A549 (cell line): Measurements from ENCODE around the gene GRIK5. TPM values are rescaled to one million over a fixed set of nuclear protein-coding genes. Genes with fewer than 3 reads are reported as not detected.
A peak's percentile ranks its signal among the peaks of the same experiment; 100 is the strongest.

Source experiments
- ATAC-seq, 2 experiments: fragments of 200-7000 bp in 1 of 2; fragments of >200 bp in 1 of 2; cut with Nextera tagmentation in 1 of 2; cut with Tn5 transposase in 1 of 2; 3 replicates each; pipeline versions ENCODE4 v1.8.0 to v1.9.1; 2018 to 2020; ENCODE audit warnings: mild to moderate bottlenecking in 1 of 2, moderate library complexity in 1 of 2
- CTCF ChIA-PET: fragments of 300-600 bp; sonication (Branson Sonifier 250); formaldehyde crosslinking; extraction: SDS; loops from one replicate; lab custom pipeline; 2021; ENCODE audit warnings: antibody characterized with exemption, inconsistent platforms; lab: Yijun Ruan, JAX
- POLR2A ChIA-PET: fragments of 350-600 bp; formaldehyde crosslinking; extraction: SDS; loops from one replicate; lab custom pipeline; 2021; ENCODE audit warnings: antibody characterized with exemption, inconsistent platforms; lab: Yijun Ruan, JAX
- DNase-seq, 2 experiments: peaks; one replicate each; pipeline versions ENCODE4 v3.0.0 to v3.0.0-alpha.2; 2011 to 2016; ENCODE audit warnings: low read depth in 1 of 2, low spot score in 1 of 2
- FAIRE-seq: peaks from 2 replicates; lab custom pipeline; 2011; peaks lifted over from hg19 to GRCh38; lab: Jason Lieb, UNC
- H3K27ac ChIP-seq, 2 experiments: fragments of >200 bp; sonication (Bioruptor Twin); formaldehyde crosslinking; 3 replicates each; pipeline ENCODE4 v1.5.1; 2016 to 2017
- H3K4me1 ChIP-seq: fragments of >200 bp; sonication (Bioruptor Twin); formaldehyde crosslinking; 3 replicates; pipeline ENCODE4 v1.6.1; 2016
- H3K4me2 ChIP-seq: fragments of >200 bp; sonication (Bioruptor Twin); formaldehyde crosslinking; 3 replicates; pipeline ENCODE4 v1.6.1; 2016
- H3K4me3 ChIP-seq: fragments of >200 bp; sonication (Bioruptor Twin); formaldehyde crosslinking; 3 replicates; pipeline ENCODE4 v1.5.1; 2016
- H3K9me3 ChIP-seq: fragments of >200 bp; sonication (Bioruptor Twin); formaldehyde crosslinking; 3 replicates; pipeline ENCODE4 v1.6.1; 2016
- CBX2 ChIP-seq: fragments of 200-600 bp; sonication (generic); IDR thresholded peaks from 2 replicates; pipeline ENCODE4 v1.6.1; 2016; ENCODE audit warnings: low read depth, mild to moderate bottlenecking, borderline replicate concordance
- CHD4 ChIP-seq: fragments of 200-600 bp; sonication (generic); IDR thresholded peaks from 2 replicates; pipeline ENCODE4 v1.6.1; 2016; ENCODE audit warnings: antibody characterized with exemption, mild to moderate bottlenecking, borderline replicate concordance
- E2F6 ChIP-seq: IDR thresholded peaks from 2 replicates; pipeline ENCODE4 v1.6.1; 2012; ENCODE audit warnings: low read depth, borderline replicate concordance
- EHF ChIP-seq: fragments of 250-450 bp; sonication (Bioruptor Pico); IDR thresholded peaks from 2 replicates; pipeline ENCODE4 v1.5.0; 2020; ENCODE audit warnings: mild to moderate bottlenecking
- FOSB ChIP-seq: fragments of 250-450 bp; sonication (Bioruptor Pico); IDR thresholded peaks from 2 replicates; pipeline ENCODE4 v1.5.0; 2020; ENCODE audit warnings: mild to moderate bottlenecking, moderate library complexity
- FOXS1 ChIP-seq: fragments of 250-450 bp; sonication (Bioruptor Pico); IDR thresholded peaks from 2 replicates; pipeline ENCODE4 v1.5.0; 2020; ENCODE audit warnings: mild to moderate bottlenecking, moderate library complexity
- GATA3 ChIP-seq: IDR thresholded peaks from 2 replicates; pipeline ENCODE4 v1.6.1; 2012; ENCODE audit warnings: borderline replicate concordance
- HDAC2 ChIP-seq: fragments of 200-600 bp; sonication (generic); IDR thresholded peaks from 2 replicates; pipeline ENCODE4 v1.6.1; 2016
- HOXA7 ChIP-seq: fragments of 250-450 bp; sonication (Bioruptor Pico); IDR thresholded peaks from 2 replicates; pipeline ENCODE4 v1.5.0; 2020; ENCODE audit warnings: mild to moderate bottlenecking, moderate library complexity
- HOXB5 ChIP-seq: fragments of 250-450 bp; sonication (Bioruptor Pico); IDR thresholded peaks from 2 replicates; pipeline ENCODE4 v1.5.0; 2020; ENCODE audit warnings: mild to moderate bottlenecking, moderate library complexity
- KDM1A ChIP-seq: fragments of 200-600 bp; sonication (generic); IDR thresholded peaks from 2 replicates; pipeline ENCODE4 v1.6.1; 2016; ENCODE audit warnings: low read depth, mild to moderate bottlenecking
- KDM5A ChIP-seq: fragments of 200-600 bp; sonication (generic); IDR thresholded peaks from 2 replicates; pipeline ENCODE4 v1.6.1; 2016; ENCODE audit warnings: antibody characterized with exemption, mild to moderate bottlenecking
- MAZ ChIP-seq: fragments of 150-350 bp; IDR thresholded peaks from 2 replicates; pipeline ENCODE4 v1.6.1; 2014; ENCODE audit warnings: antibody characterized with exemption, low read depth, low read length, borderline replicate concordance
- NPAS2 ChIP-seq: fragments of 250-450 bp; sonication (Bioruptor Pico); IDR thresholded peaks from 2 replicates; pipeline ENCODE4 v1.8.0; 2022; ENCODE audit warnings: mild to moderate bottlenecking, moderate library complexity, borderline replicate concordance
- POLR2A ChIP-seq: IDR thresholded peaks from 2 replicates; pipeline ENCODE4 v1.6.1; 2012; ENCODE audit warnings: mild to moderate bottlenecking, low read length
- POLR2AphosphoS2 ChIP-seq: conservative IDR thresholded peaks from 2 replicates; pipeline ENCODE4 v1.6.1; 2012; ENCODE audit warnings: low read length, improper control_type of control experiment, inconsistent platforms
- RAD21 ChIP-seq, 2 experiments: fragments of >200 bp in 1 of 2; sonication (Bioruptor Twin) in 1 of 2; formaldehyde crosslinking in 1 of 2; IDR thresholded peaks in 1 of 2; conservative IDR thresholded peaks in 1 of 2; 2 replicates in 1 of 2; 3 replicates in 1 of 2; pipeline ENCODE4 v1.6.1; 2012 to 2018; ENCODE audit warnings: inconsistent platforms in 1 of 2
- RCOR1 ChIP-seq: fragments of 150-350 bp; IDR thresholded peaks from 2 replicates; pipeline ENCODE4 v1.6.1; 2014; ENCODE audit warnings: antibody characterized with exemption, low read length, low read depth
- TP53 ChIP-seq: fragments of 250-450 bp; sonication (Bioruptor Pico); IDR thresholded peaks from 2 replicates; pipeline ENCODE4 v1.5.0; 2021; ENCODE audit warnings: mild to moderate bottlenecking, moderate library complexity
- ZC3H11A ChIP-seq: fragments of 450-650 bp; IDR thresholded peaks from 2 replicates; pipeline ENCODE4 v1.6.1; 2014; ENCODE audit warnings: antibody characterized with exemption, mild to moderate bottlenecking
- ZFP36 ChIP-seq: fragments of 450-650 bp; IDR thresholded peaks from 2 replicates; pipeline ENCODE4 v1.6.1; 2014; ENCODE audit warnings: borderline replicate concordance; ENCODE audit not compliant: partially characterized antibody
- ZNF302 ChIP-seq: fragments of 250-450 bp; sonication (Bioruptor Pico); IDR thresholded peaks from 2 replicates; pipeline ENCODE4 v1.9.0; 2021; ENCODE audit warnings: inconsistent platforms, mild to moderate bottlenecking, moderate library complexity
- ZSCAN20 ChIP-seq: fragments of 250-450 bp; sonication (Bioruptor Pico); IDR thresholded peaks from 2 replicates; pipeline ENCODE4 v1.8.0; 2022; ENCODE audit warnings: mild to moderate bottlenecking, moderate library complexity
- WGBS: methylation state at CpG from one replicate; pipeline ENCODE4 v1.1.6; 2017; ENCODE audit errors: missing lambda C conversion rate; 5-methylcytosine and 5-hydroxymethylcytosine counted together
- polyA plus RNA-seq, 4 experiments: library from polyadenylated mRNA; depleted of rRNA in 3 of 4; stranded (reverse); fragments of >200 nt; fragmentation: RNase III in 1 of 4; extraction: RNeasy Plus Mini Kit Qiagen cat#74134 plus additional on column Dnase treatment in 1 of 4; gene quantifications; 2 replicates in 3 of 4; 3 replicates in 1 of 4; pipeline ENCODE4 v1.2.3, GENCODE V29; 2011 to 2017
- TF ChIP-seq, protein P1 (sequence below): fragments of 250-450 bp; sonication (Bioruptor Pico); IDR thresholded peaks from 2 replicates; pipeline ENCODE4 v1.5.0; 2021; ENCODE audit warnings: mild to moderate bottlenecking, moderate library complexity, borderline replicate concordance
- TF ChIP-seq, protein P2 (sequence below): IDR thresholded peaks from 2 replicates; pipeline ENCODE4 v1.6.1; 2012
- TF ChIP-seq, protein P3 (sequence below): fragments of 450-650 bp; IDR thresholded peaks from 2 replicates; pipeline ENCODE4 v1.6.1; 2014; ENCODE audit warnings: antibody characterized with exemption
- TF ChIP-seq, protein P4 (sequence below): fragments of 250-450 bp; sonication (Bioruptor Pico); IDR thresholded peaks from 2 replicates; pipeline ENCODE4 v1.5.0; 2020; ENCODE audit warnings: low read depth, mild to moderate bottlenecking, moderate library complexity
- TF ChIP-seq, protein P5 (sequence below): fragments of >200 bp; sonication (Bioruptor Twin); formaldehyde crosslinking; IDR thresholded peaks from 2 replicates; pipeline ENCODE4 v1.6.1; 2016

GRIK5 gene
- polyA plus RNA-seq, 2 of the 4 experiments (the other 2 are of a cell fraction), result 0.22 to 0.54 TPM

DNA sequence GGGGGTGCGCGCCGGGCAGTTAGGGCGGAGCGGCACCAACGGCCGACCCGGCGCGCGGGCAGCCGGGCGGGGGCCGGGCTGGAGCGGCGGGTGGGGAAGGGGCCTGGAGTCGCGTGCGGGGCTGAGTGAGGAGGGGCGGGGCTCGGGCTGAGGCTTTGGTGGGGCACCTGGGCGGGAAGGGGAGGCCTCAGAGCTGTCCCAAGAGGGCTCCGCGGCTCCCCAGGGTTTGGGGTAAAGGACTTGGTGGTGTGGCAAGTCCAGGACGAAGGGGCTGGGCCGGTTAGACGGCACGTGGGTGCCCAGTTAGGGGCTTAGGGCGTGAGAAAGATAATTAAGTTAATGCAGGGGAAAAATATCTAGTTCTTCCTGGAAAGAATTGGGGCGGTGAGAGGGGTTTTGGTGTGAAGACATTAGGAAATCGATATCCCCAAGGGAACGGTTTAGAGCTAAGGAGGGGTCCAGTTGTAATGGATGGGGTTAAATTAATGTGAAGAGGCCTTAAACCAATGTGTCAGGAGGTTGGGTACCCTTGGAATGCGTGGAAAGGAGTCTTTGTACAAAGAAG is 6.5 kb upstream of the GRIK5 start:
- TF ChIP-seq ZNF302 (CRISPR knock-in tag) (no peak), ZSCAN20 (no peak), CBX2 (no peak), HDAC2 (no peak), POLR2AphosphoS2 (no peak), HOXB5 (CRISPR knock-in tag) (peak; percentile 32; the same call in 1 of the 2 replicates), POLR2A (no peak), HOXA7 (CRISPR knock-in tag) (0 out of 2 replicates have a peak, but pooled peaks have one; percentile 57), KDM1A (no peak), FOSB (0 out of 2 replicates have a peak, but pooled peaks have one; percentile 26), EHF (no peak), KDM5A (no peak), RCOR1 (no peak), FOXS1 (CRISPR knock-in tag) (no peak), RAD21 (conservative IDR thresholded peaks at IDR 0.05 in 1 of 2, IDR thresholded peaks at IDR 0.05 in 1 of 2) (no peak)
- TF ChIP-seq, protein P1, sequence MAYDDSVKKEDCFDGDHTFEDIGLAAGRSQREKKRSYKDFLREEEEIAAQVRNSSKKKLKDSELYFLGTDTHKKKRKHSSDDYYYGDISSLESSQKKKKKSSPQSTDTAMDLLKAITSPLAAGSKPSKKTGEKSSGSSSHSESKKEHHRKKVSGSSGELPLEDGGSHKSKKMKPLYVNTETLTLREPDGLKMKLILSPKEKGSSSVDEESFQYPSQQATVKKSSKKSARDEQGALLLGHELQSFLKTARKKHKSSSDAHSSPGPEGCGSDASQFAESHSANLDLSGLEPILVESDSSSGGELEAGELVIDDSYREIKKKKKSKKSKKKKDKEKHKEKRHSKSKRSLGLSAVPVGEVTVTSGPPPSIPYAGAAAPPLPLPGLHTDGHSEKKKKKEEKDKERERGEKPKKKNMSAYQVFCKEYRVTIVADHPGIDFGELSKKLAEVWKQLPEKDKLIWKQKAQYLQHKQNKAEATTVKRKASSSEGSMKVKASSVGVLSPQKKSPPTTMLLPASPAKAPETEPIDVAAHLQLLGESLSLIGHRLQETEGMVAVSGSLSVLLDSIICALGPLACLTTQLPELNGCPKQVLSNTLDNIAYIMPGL, result no peak
- TF ChIP-seq, protein P2, sequence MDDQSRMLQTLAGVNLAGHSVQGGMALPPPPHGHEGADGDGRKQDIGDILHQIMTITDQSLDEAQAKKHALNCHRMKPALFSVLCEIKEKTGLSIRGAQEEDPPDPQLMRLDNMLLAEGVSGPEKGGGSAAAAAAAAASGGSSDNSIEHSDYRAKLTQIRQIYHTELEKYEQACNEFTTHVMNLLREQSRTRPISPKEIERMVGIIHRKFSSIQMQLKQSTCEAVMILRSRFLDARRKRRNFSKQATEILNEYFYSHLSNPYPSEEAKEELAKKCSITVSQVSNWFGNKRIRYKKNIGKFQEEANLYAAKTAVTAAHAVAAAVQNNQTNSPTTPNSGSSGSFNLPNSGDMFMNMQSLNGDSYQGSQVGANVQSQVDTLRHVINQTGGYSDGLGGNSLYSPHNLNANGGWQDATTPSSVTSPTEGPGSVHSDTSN, result no peak
- TF ChIP-seq, protein P3, sequence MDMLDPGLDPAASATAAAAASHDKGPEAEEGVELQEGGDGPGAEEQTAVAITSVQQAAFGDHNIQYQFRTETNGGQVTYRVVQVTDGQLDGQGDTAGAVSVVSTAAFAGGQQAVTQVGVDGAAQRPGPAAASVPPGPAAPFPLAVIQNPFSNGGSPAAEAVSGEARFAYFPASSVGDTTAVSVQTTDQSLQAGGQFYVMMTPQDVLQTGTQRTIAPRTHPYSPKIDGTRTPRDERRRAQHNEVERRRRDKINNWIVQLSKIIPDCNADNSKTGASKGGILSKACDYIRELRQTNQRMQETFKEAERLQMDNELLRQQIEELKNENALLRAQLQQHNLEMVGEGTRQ, result no peak
- peak overlapping the region; percentile 99 for H3K4me2 ChIP-seq
- peak overlapping the region; percentile 91 to 94 for H3K27ac ChIP-seq
- FAIRE-seq (no peak), ATAC-seq (no peak; a peak in 1 of 6 replicates), DNase-seq (peak in 1 of 2 experiments; percentile 58)
- CTCF ChIA-PET, result interaction anchor here (0.6 to 6.8 kb wide), 8 partner anchors 11 to 123 kb away, joined by 3 to 78 read pairs (median 4); partner anchors contain the start of gene POU2F2
- POLR2A ChIA-PET, result interaction anchor here (0.6 to 1.6 kb wide), 20 partner anchors 9 to 217 kb away, joined by 3 to 9 read pairs (median 3); partner anchors contain the start of genes GSK3A, RABAC1 and RPS19
- peaks cover 29% of the 10 kb centered on the region for H3K4me1 ChIP-seq
- H3K9me3 ChIP-seq, result no peaks in the 10 kb centered on the region
- 2% methylated on average over 11 of the region's 33 CpGs for WGBS
- peak overlapping the region; percentile 80 for H3K4me3 ChIP-seq

DNA sequence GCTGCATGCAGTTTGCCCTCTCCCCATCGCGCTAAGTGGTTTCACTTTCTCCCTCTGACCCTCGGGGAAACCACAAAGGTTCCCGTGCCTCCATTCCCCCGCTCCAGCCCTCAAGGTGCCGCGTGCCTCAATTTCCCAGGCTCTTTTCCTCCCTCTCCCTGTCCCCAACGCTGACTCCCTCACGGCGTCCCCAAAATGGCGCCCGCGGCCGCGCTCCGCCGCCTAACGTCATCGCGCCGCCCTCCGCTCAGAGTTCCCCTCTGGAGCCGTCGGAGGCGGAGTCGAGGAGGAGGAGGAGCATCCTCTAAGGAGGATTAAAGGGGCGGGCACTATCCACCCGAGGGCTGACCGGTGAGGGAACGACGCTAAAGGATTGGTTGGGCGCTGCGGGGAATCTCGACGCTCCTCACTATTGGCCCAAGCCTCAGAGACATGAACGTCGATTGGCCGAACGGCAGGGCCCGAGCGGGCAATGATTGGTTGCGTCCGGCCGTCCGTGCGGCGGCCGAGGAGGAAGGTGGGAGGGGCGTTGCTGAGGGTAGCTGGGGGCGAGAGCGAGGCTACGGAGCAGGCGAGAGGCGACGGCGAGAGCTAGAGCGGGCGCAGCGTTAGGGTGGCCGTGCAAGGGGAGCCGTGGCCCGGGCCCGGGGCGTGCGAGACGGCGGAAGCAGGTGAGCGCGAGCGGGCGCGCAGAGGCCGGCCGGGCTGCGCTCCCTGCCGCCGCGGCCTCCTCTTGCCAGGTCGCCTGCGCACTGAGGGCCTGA is 5.8 kb upstream of the GRIK5 start, which contains the start of gene ZNF574:
Gene ZNF574 (plus strand): TSS at position 551 of the 764 bp plus-strand sequence. CDS start 2,441 bp downstream, outside the sequence.
- H3K4me3 ChIP-seq, result peak within 1 kb of the TSS; percentile 80
- peak; percentile 100 for DNase-seq
- POLR2A ChIA-PET, result interaction anchor here (0.6 to 1.6 kb wide), 20 partner anchors 8 to 216 kb away, joined by 3 to 9 read pairs (median 3); partner anchors contain the start of genes GSK3A, RABAC1 and RPS19
- peaks cover 25% of the 10 kb centered on the region for H3K4me1 ChIP-seq
- 2% methylated on average over 66 of the region's 80 CpGs for WGBS
- ATAC-seq, result peak; percentile 92 to 98
- H3K9me3 ChIP-seq, result no peaks in the 10 kb centered on the region
- peak within 1 kb of the TSS; percentile 91 to 94 for H3K27ac ChIP-seq
- CTCF ChIA-PET, result interaction anchor here (0.8 to 2.2 kb wide), 5 partner anchors 26 to 57 kb away, joined by 3 to 10 read pairs (median 3); partner anchors contain the start of gene POU2F2
- H3K4me2 ChIP-seq, result peak within 1 kb of the TSS; percentile 99
- peak; percentile 100 for FAIRE-seq
- TF ChIP-seq E2F6 (peak; percentile 89), ZC3H11A (no peak; the same call in 1 of the 2 replicates), CHD4 (no peak), MAZ (peak; percentile 45), ZFP36 (no peak), HDAC2 (no peak), TP53 (CRISPR knock-in tag) (no peak; the same call in none of the 2 replicates), POLR2A (peak; percentile 98), GATA3 (peak; percentile 31; the same call in 1 of the 2 replicates), NPAS2 (CRISPR knock-in tag) (no peak)
- TF ChIP-seq, protein P4, sequence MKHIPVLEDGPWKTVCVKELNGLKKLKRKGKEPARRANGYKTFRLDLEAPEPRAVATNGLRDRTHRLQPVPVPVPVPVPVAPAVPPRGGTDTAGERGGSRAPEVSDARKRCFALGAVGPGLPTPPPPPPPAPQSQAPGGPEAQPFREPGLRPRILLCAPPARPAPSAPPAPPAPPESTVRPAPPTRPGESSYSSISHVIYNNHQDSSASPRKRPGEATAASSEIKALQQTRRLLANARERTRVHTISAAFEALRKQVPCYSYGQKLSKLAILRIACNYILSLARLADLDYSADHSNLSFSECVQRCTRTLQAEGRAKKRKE (CRISPR knock-in tag), result peak; percentile 93
- TF ChIP-seq, protein P5, sequence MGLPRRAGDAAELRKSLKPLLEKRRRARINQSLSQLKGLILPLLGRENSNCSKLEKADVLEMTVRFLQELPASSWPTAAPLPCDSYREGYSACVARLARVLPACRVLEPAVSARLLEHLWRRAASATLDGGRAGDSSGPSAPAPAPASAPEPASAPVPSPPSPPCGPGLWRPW, result no peak
- TF ChIP-seq, protein P3, result 0 out of 2 replicates have a peak, but pooled peaks have one; percentile 61
